Suprapubic skin (tissue), 4 donors: ENCODE measurements around the gene RAP1A.

Experiments used
- CTCF ChIP-seq, 2 donors: fragments of 200-600 bp in 1 of 2; fragments of 450-650 bp in 1 of 2; sonication (generic) in 1 of 2; IDR thresholded peaks; one replicate each; pipeline ENCODE4 v1.5.1; 2016 to 2019; ENCODE audit warnings: antibody characterized with exemption in 2 of 2, mild to moderate bottlenecking in 1 of 2, moderate library complexity in 1 of 2
- EP300 ChIP-seq: sonication (generic); formaldehyde crosslinking; IDR thresholded peaks from one replicate; pipeline ENCODE4 v1.6.1; 2017; ENCODE audit warnings: antibody characterized with exemption
- POLR2A ChIP-seq, 2 donors: fragments of 450-650 bp; IDR thresholded peaks; one replicate each; pipeline ENCODE4 v1.6.1; 2017; ENCODE audit warnings: antibody characterized with exemption in 2 of 2, mild to moderate bottlenecking in 2 of 2, moderate library complexity in 2 of 2
- POLR2AphosphoS5 ChIP-seq, 3 donors: sonication (generic); formaldehyde crosslinking; IDR thresholded peaks; one replicate each; pipeline ENCODE4 v1.6.1; 2017; ENCODE audit warnings: antibody characterized with exemption in 3 of 3

GRCh38 chr1:111735321-111735720, 115.7 kb downstream of the RAP1A start:
- TF ChIP-seq CTCF (IDR thresholded peaks at IDR 0.05) = no peak
- TF ChIP-seq EP300 = no peak
- no peak for TF ChIP-seq POLR2A (IDR thresholded peaks at IDR 0.05)
- no peak for TF ChIP-seq POLR2AphosphoS5 (IDR thresholded peaks at IDR 0.05)
